Stimulated activated CD8-positive, alpha-beta memory T cell treated with anti-CD3 and anti-CD28 coated beads, Interleukin-12 subunit alpha, Interleukin-12 subunit beta, amount 100 ng/mL, for 4 hours (primary cell): ENCODE measurements around the gene TOPORS.
"Not testable (repeated sequence)": the region's sequence is repeated elsewhere in the genome, so short reads cannot be mapped to it uniquely, and the experiment has no call there.

Experiments
- DNase-seq: peaks from one replicate; pipeline ENCODE4 v3.0.0-alpha.2; 2020; ENCODE audit warnings: low read depth

Gene TOPORS

DNA sequence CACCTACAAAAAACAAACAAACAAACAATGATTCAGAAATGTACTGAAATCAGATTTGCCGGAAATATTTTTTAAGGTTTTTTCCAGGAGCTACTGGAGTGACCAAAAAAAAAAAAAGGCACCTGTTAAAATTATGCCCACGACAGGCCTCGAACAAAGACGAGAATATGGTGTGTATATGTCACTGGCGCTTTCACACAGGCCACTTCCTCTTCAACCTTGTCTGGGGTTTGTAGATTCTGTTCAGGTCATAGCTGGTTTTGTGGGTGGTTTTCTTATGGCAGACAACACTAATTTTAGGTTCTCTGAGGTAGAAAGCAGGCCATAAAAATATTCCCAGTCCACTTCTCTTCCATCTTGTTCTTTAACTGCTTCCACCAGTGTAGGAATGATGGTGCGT lies 13.6 kb upstream of the TOPORS start:
- DNase-seq: no peak

DNA sequence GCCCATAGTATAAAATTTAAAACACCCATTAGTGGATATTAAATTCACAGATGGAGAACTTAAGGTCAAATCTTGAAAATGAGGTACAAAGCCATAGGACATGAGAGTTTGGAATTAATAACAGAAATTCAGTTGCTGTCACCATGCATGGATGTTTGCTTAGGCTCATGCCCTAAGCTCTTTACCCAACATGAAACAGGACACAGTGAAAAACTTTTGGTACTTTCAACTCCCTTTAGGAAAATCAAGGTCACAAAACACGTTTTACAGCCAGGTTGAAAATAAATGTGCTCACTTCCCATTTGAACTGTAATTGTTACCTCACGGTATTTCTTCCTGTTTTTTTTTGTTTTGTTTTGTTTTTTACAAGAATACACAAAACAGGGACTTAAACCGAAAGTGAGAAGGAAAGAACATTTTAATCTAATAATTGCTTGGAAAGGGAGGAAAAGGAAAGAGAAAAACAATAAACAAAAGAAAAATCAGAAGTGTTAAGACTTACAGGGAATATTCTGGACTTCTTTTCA lies 6.1 kb upstream of the TOPORS start:
- no peak for DNase-seq

DNA sequence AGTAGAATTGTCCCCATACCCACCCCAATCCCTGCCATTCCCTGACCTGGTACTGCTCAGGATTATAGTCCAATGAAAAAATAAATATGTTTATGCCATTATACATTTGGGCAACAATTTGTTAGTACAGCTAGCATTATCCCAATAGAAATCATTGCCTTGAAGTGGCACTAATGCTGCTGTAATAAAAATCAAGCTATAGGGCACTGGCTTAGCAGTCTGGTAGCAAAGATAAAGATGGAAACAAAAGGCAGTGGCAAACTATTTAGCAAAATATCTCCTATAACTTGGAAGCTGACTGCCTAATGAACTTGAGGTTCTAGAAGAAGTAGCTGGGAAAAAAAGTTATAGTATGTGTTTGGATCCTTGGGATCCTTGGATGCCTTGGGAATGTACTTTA lies 2.2 kb upstream of the TOPORS start:
- DNase-seq: no peak

DNA sequence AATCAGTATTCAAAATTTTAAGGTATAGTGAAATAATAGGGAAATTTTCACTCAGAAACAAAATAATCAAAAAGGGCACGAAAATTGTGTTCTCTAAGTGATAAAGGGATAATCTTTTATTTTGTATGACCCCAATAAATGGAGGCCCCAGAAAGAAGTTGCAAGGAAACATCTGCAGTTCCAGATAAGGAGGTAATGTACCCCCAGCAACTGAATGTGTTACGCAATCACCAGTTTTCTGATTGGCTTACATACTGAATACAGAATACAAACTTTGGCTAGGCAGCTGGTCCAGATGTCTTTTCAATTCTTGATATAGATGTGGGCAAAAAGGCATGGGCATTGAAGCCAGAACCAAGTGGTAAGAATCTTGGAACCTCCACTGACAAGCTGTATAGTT lies 1.7 kb upstream of the TOPORS start:
- DNase-seq: no peak

DNA sequence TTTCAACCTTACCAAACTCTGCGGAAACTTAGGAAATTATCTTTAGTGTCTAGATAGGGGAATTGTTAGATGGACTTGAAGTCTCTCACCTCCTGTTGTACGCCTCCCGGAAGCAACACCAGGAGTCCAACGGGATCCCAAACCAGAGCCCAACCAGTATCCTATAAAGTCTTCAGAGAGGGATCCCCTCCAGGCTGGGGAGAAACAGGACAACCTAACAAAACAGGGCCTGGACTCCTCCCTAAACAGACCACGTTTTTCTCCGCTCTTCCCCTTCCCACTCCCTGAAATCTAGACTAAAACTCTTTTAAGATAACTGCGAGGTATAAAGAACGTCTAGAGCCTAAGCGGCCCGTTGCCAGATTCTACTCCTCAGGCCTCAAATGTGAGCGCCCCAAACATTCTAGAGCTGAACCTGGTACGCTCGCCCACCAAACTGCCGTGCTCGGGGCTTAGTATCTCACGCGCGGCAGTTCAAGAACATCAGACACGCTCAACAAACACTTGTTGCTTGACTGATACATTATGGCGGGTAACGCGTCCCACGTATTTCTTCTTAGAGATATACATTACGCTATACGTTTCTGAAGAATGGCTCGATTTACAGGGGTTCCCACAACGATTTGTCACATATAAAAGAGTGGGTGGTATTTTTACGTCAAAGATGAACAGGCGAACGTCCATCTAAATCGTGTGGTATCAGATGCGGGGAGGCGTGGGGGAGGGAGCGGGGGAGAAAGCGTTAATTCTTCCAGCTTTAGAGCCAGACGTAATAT lies 922 bp downstream of the TOPORS start:
- DNase-seq: peak; percentile 15

DNA sequence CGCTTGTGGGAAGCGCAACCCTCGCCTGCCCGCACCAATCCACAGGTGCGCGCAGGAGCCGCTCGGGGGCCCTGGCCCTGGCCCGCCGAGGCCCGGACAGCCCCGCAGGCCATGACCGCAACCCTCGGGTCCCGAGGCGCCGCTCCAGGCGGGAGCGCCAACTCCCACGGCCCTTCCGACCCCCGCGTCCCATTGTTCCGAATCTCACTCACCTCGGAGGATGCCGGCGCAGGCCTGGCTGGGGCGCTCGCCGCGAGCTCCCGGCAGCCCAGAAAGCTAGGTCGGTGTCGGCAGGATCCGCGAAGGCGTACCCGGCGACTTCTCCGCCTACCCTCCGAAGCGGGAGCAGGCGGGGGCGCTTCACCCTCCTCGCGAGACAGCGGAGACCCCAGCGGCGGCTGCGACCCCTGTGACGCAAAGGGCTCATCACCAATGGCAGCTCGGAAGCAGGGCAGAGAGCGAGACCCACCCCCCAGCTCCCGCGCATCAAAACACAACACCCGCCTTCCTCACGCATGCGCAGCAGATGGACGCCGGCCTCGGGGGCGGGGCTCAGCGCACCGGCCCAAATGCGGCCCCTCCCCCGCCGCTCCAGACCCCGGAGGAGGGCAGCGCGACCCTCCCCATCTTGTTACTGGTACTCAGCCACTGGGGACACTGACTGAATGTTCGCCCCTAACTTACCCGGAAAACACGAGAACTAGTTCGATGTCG lies 1.7 kb downstream of the TOPORS start:
- DNase-seq: peak; percentile 90

DNA sequence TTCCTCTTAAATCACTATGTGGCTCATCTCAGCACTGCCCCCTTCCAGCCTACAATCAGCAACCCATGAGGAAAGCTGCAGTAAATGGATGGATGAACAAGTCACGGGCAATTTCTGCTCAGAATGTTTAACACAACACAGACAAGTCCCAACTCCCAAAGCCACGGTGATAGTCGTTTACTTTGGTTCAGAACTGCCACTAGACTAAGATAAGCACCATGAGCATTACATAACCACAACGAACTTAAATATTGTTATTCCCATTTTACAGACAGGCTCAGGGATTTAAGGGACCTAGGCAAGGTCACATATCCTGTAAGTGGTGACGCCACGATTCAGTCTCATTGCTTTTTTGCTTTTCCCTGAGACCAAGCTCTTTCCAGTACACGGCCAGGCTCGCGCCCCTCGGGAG lies 2.2 kb downstream of the TOPORS start:
- DNase-seq: no peak

DNA sequence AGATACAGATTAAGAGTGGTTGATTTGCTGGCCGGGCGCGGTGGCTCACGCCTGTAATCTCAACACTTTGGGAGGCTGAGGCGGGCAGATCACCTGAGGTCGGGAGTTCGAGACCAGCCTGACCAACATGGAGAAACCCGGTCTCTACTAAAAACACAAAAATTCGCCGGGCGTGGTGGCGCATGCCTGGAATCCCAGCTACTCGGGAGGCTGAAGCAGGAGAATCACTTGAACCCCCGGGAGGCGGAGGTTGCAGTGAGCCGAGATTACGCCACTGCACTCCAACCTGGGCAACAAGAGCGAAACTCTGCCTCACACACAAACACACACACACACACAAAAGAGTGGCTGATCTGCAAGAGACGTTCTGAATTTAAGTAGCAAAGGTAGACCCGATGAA lies 4.2 kb downstream of the TOPORS start:
- not testable (repeated sequence) for DNase-seq

DNA sequence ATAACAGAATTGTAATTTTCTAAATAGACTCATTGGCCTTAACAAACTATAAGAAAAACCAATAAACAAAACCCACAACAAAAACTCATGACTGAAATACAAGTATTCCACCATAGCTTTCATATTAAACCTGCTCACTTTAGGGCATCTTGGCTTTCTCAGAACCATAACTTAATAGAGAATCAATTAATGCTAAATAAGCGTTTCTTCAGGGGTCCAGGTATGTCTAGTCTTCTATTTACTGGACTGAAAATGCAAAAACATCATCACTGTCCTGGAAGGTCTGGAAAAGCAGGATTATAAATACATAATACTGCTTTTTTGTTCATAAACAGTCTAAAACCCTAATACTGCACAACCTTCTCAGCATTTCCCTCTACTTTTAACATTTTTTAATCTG lies 6.5 kb downstream of the TOPORS start:
- DNase-seq: no peak

DNA sequence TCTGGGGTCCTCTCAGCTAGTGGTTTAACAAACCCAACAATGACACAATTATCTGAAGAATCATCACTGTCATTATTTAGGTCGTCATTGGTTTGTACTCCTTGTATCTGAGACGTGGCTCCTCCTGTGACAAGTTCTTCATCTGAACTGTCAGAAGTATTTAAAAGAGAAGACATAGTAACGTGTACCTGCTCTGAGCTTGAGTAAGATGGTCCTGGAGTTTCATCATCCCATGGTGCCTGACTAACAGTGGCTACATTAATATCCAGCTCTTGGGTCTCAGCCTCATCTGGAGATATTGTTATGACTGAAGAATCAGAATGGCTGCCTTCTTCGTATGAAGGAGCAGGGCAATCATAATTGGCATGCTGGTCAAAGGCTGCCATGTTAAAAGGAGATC lies 9.3 kb downstream of the TOPORS start:
- no peak for DNase-seq

DNA sequence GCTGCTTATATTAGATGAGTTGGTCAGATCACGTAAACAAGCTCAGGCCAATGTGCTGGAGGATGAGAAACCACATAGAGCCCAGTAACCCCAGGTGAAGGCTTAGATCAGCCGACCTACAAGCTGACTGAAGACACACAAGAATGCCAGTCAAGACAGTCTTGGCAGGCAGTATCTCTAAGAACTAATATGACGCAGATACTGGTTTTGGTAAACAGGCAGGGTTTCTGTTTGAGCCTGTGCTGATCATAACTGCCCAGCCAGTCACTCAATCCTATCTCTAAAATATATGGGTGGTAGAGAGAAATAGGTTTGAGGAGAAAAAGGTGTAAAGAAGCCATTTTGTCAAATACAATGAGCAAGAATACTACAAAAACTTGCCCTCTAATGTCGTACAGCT lies 18.6 kb downstream of the TOPORS start:
- no peak for DNase-seq

DNA sequence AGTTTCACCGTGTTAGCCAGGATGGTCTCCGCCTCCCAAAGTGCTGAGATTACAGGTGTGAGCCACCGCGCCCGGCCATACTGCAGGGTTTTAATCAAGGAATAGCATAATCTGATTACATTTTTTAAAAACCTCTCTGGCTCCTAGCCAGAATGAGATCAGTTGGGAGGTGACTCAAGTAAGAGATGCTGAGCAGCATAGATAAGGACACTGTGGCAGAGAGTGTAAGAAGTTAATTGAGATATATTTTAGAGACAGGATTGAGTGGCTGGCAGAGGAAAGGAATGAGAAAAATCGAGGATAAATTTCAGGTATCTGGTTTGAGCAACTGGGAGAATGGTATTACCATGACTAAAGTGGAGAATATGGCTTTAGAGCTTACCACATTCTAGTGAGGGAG lies 19.1 kb downstream of the TOPORS start:
- DNase-seq: no peak

DNA sequence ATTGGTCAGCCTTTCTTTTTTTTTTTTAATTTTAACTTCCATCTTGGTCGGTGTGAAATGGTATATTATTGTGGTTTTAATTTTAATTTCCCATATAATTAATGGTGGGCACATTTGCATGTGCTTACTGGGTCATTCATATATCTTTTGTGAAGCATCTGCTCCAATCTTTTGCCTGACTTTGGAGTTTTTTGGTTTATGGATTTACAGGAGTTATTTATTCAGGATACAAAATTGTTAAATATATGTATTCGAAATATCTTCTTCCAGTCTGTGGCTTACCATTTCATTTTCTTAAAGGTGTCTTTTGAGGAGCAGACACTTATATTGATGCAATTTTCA lies 25.7 kb downstream of the TOPORS start:
- no peak for DNase-seq

DNA sequence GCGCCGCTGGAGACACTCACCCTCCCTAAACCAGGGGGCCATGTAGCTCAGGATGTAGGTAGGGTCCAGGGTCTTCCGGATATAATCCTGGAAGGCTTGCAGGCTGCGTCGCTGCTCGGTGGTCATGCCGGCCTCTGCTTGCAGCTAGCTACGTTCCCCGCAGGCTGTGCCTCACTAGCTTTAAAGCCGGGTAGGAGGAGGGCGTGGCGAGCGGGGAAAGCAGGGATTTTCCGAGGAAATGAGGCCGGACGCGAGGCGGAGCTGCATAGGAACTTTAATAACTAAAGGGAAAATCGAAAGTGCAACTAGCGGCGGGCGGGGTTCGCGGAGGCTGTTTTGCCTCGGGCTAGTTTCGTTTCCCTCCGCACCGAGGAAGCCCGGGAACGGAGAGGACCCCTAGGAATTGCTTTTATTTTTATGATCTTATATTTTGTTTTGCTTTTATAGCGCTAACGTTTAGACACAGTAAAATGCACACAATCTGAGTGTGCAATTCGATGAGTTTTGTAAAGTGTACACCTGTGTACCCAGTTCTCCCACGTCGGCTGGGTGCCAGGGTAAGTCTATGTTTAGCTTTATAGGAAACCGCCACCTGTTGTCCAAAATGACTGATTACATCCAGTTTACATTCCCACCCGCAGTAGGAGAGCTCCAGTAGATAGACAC lies 26.2 kb downstream of the TOPORS start, which contains the start of gene RIGI:
TSS of gene RIGI (minus strand) at position 156 of the 666 bp plus-strand sequence. CDS start at position 126, 30 bp downstream.
- DNase-seq: peak; percentile 64

DNA sequence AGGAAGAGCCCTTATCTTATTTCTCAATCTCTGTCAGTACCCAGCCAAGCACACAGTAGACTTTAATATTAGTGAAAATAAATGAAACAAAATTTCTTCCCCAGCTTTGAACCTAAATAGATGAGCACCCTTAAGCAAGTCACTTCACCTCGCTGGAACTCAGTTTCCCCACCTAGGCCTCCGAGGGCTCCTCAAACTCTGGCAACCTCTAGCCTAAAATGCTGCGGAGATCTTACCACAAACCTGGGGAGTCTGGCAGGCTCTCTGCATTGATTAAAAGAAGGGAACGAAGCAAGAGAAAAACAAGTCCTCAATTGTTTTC lies 26.7 kb downstream of the TOPORS start:
- no peak for DNase-seq

DNA sequence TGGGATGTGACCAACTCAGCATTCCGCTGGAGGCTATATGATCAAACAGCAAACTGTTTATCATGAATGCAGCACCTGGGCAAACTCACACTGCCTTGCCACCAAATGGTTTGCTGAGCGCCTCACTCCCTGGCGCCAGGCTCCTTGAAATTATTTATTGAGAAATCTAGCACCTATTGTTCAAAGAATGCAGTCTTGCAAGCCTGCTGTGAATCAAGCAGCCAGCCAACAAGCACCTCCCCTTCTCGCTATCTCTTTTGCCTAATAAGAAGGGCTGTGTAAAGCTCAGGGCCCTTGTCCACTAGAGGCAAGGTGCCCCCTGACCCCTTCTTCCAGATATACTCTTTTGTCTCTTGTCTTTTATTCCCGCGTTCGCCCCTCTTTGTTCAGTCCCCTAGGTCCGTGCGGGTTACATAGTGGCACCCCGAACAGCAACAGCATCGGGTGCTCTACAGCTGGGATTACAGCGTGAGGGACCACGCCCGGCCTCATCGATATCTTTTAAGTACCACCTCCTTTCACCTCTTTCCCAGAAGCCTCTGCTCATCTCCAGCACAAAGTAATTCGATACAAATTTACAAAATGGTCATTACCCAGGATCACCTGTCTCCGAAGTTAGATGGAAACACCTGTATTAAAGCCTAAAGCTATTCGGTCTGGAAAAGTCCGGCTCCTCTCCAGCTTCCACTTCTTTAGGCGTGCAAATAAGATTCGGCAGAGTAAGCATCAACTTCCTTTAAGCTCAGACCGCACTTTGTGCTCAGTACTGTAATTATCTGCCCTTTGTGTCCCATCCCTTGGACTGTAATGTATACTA lies 27.3 kb downstream of the TOPORS start:
- DNase-seq: no peak

DNA sequence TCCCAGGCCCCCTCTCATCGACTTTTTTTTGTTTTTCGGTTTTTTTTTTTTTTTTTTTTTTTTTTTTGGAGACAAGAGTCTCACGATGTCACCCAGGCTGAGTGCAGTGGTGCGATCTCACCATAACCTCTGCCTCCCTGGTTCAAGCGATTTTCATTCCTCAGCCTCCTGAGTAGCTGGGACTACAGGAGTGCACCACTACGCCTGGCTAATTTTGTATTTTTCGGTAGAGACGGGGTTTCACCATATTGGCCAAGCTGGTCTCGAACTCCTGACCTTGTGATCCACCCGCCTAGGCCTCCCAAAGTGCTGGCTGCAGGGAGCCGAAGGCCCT lies 27.9 kb downstream of the TOPORS start:
- not testable (repeated sequence) for DNase-seq

DNA sequence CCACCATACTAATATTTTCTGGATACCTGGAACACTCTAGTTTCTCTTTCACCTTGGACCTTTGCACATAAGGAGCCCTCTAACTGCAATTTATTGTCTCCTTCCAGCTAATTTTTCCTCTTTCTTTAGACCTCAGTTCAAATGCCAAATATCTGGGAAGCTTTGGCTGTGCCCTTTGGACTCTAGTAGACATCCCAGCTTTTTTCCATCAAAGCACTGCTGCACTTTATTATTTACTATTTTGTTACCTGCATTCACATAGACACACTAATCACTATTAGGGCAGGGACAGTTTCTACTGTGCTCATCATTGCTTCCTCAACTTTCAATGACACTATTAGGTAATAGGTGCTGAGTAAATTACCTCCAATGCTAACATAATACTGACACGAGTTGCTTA lies 28.5 kb downstream of the TOPORS start:
- no peak for DNase-seq

DNA sequence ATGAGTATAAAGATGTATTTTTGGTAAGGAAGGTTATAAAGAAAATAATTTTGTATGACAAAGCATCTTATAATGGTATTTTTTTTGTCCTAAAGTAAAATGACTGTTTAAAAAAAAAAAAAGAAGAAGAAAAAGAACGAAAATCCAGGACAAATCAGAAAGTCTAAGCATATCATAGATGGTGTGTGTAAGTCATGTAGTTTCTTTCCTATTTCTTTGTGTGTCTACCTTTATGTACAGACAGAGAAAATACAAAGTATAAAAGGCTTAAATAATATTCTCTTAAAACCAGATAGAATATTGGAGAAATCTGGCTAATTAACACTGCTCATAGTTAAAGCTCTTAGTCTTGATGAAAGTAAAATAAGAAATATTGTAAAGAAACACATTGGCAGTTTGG lies 34.1 kb downstream of the TOPORS start:
- no peak for DNase-seq

DNA sequence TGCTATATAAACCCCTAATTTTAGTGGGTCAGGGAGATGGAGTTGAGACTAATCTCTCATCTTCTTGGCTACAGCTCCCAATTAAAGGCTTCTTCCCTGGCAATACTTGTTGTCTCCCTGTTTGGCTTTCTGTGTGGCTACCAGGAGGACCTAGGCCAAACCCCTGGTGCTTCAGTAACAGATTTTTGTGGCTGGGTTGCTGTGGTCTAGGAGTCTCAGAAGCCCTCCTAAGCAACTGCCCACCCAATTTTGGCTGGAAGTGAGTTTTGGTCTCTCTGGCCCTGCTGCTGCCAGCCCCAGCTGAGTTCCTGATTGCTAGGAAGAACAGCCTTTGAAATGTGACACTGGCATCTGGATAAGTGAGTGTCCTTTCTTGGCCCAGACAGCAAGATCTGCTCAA lies 36.1 kb downstream of the TOPORS start:
- no peak for DNase-seq

DNA sequence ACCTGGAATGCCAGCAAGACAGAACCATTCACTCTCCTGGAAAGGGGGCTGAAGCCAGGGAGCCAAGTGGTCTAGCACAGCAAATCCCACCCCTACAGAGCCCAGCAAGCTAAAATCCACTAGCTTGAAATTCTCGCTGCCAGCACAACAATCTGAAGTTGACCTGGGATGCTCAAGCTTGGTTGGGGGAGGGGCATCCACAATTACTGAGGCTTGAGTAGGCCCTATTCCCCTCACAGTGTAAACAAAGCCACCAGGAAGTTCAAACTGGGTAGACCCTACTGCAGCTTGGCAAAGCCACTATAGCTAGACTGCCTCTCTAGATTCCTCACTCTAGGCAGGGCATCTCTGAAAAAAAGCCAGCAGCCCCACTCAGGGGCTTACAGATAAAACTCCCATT lies 43.7 kb downstream of the TOPORS start:
- DNase-seq: no peak

DNA sequence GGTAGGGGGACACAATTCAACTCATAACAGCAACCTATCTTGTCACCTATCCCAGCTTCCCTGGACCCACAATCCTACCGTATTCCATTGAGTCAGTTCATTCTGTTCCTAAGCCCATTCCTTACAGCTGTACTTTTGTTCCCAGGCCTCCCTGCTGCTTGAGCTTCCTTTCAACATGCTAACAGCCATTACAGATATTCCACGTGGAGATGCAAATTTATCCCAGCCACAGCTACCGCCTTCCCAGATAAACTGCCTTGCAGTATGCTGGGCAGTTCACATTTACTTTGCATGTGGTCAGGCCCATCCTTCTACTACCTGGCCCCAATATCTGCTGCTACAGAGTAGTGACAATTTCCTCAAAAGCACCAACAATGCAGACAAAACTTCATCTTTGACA lies 49.4 kb downstream of the TOPORS start:
- DNase-seq: no peak
